Astrocyte (in vitro differentiated cells and primary cell): ENCODE data around the gene FAM163A. TPM values are rescaled to one million over a fixed set of nuclear protein-coding genes. Genes with fewer than 3 reads are reported as not detected.

Experiments
- DNase-seq: peaks from one replicate; pipeline ENCODE4 v3.0.0-alpha.2; 2010; ENCODE audit warnings: low read depth
- FAIRE-seq: peaks from 2 replicates; lab custom pipeline; 2011; peaks lifted over from hg19 to GRCh38; lab: Jason Lieb, UNC
- H2AFZ ChIP-seq: 2 replicates; pipeline ENCODE4 v1.6.0; 2012; ENCODE audit warnings: low read depth, low read length, inconsistent platforms
- H3K27ac ChIP-seq: 2 replicates; pipeline ENCODE4 v1.5.1; 2011; ENCODE audit warnings: low read depth, low read length, inconsistent platforms
- H3K27me3 ChIP-seq: 2 replicates; pipeline ENCODE4 v1.6.0; 2011; ENCODE audit warnings: low read length, inconsistent platforms; ENCODE audit not compliant: insufficient read depth
- H3K36me3 ChIP-seq: 2 replicates; pipeline ENCODE4 v1.5.1; 2011; ENCODE audit warnings: low read length, inconsistent platforms; ENCODE audit not compliant: insufficient read depth
- H3K4me1 ChIP-seq: 2 replicates; pipeline ENCODE4 v1.5.1; 2011; ENCODE audit warnings: low read length, inconsistent platforms; ENCODE audit not compliant: insufficient read depth
- H3K4me2 ChIP-seq: 2 replicates; pipeline ENCODE4 v1.6.0; 2012; ENCODE audit warnings: low read length, inconsistent platforms
- H3K4me3 ChIP-seq: 2 replicates; pipeline ENCODE4 v1.5.1; 2011; ENCODE audit warnings: low read depth, mild to moderate bottlenecking, low read length, inconsistent platforms; ENCODE audit not compliant: insufficient read depth
- H3K79me2 ChIP-seq: 2 replicates; pipeline ENCODE4 v1.6.0; 2012; ENCODE audit warnings: mild to moderate bottlenecking, low read length, inconsistent platforms; ENCODE audit not compliant: insufficient read depth
- H3K9ac ChIP-seq: 2 replicates; pipeline ENCODE4 v1.6.0; 2012; ENCODE audit warnings: mild to moderate bottlenecking, low read length, inconsistent platforms
- H3K9me3 ChIP-seq: 2 replicates; pipeline ENCODE4 v1.5.1; 2012; ENCODE audit warnings: low read depth, mild to moderate bottlenecking, low read length, inconsistent platforms; ENCODE audit not compliant: insufficient read depth
- H4K20me1 ChIP-seq: 2 replicates; pipeline ENCODE4 v1.6.0; 2012; ENCODE audit warnings: low read length, inconsistent platforms; ENCODE audit not compliant: insufficient read depth
- H3K27ac Mint-ChIP-seq: one replicate; pipeline ENCODE4 v1.8.0; 2021; ENCODE audit warnings: mild to moderate bottlenecking, mixed read lengths; ENCODE audit not compliant: unreplicated experiment
- H3K27me3 Mint-ChIP-seq: one replicate; pipeline ENCODE4 v1.8.0; 2021; ENCODE audit warnings: low read depth, mixed read lengths; ENCODE audit not compliant: unreplicated experiment
- H3K36me3 Mint-ChIP-seq: one replicate; pipeline ENCODE4 v1.8.0; 2021; ENCODE audit warnings: low read depth, mixed read lengths; ENCODE audit not compliant: unreplicated experiment
- H3K4me1 Mint-ChIP-seq: one replicate; pipeline ENCODE4 v1.8.0; 2021; ENCODE audit warnings: low read depth, mixed read lengths; ENCODE audit not compliant: unreplicated experiment
- H3K4me3 Mint-ChIP-seq: one replicate; pipeline ENCODE4 v1.8.0; 2021; ENCODE audit warnings: mild to moderate bottlenecking, moderate library complexity, mixed read lengths; ENCODE audit not compliant: unreplicated experiment
- H3K9me3 Mint-ChIP-seq: one replicate; pipeline ENCODE4 v1.8.0; 2021; ENCODE audit warnings: mild to moderate bottlenecking, mixed read lengths; ENCODE audit not compliant: unreplicated experiment
- CTCF ChIP-seq: IDR thresholded peaks from 2 replicates; pipeline ENCODE4 v1.5.1; 2011; ENCODE audit warnings: low read depth, mild to moderate bottlenecking, inconsistent platforms, low read length, moderate library complexity; ENCODE audit not compliant: insufficient read depth
- EZH2 ChIP-seq: IDR thresholded peaks from 2 replicates; pipeline ENCODE4 v1.6.1; 2012; ENCODE audit warnings: mild to moderate bottlenecking, low read length, inconsistent platforms; ENCODE audit not compliant: insufficient read depth
- total RNA-seq: library from RNA; stranded (reverse); gene quantifications from 2 replicates; pipeline ENCODE4 v1.2.1, GENCODE V29; 2021

The FAM163A gene
- total RNA-seq, 1 donor from 2014 or later: not detected

- H3K4me1 Mint-ChIP-seq: peaks cover 9% of the 10 kb centered on the region
- no peaks in the 10 kb centered on the region for H3K36me3 ChIP-seq
- DNase-seq (no peak), FAIRE-seq (no peak)
- H3K36me3 Mint-ChIP-seq: peaks cover 3% of the 10 kb centered on the region
- peak overlapping the region; percentile 41 for H3K27ac Mint-ChIP-seq
- no peak overlapping the region for H3K4me3 Mint-ChIP-seq
- no peak overlapping the region for H3K4me2 ChIP-seq
- H4K20me1 ChIP-seq: no peaks in the 10 kb centered on the region
- no peak overlapping the region for H3K4me3 ChIP-seq
- H3K27ac ChIP-seq: no peak overlapping the region
- H3K4me1 ChIP-seq: peaks cover 15% of the 10 kb centered on the region
- no peak for TF ChIP-seq CTCF
- no peak for TF ChIP-seq EZH2
- H2AFZ ChIP-seq: no peak overlapping the region
- H3K9me3 ChIP-seq: no peaks in the 10 kb centered on the region
- no peaks in the 10 kb centered on the region for H3K79me2 ChIP-seq
- peaks cover 36% of the 10 kb centered on the region for H3K27me3 Mint-ChIP-seq
- no peak overlapping the region for H3K9ac ChIP-seq
- H3K27me3 ChIP-seq: peaks cover 11% of the 10 kb centered on the region
- peaks cover 2% of the 10 kb centered on the region for H3K9me3 Mint-ChIP-seq
Measured at GRCh38 chr1:179818743-179819173, 75.7 kb downstream of the FAM163A start.

DNA sequence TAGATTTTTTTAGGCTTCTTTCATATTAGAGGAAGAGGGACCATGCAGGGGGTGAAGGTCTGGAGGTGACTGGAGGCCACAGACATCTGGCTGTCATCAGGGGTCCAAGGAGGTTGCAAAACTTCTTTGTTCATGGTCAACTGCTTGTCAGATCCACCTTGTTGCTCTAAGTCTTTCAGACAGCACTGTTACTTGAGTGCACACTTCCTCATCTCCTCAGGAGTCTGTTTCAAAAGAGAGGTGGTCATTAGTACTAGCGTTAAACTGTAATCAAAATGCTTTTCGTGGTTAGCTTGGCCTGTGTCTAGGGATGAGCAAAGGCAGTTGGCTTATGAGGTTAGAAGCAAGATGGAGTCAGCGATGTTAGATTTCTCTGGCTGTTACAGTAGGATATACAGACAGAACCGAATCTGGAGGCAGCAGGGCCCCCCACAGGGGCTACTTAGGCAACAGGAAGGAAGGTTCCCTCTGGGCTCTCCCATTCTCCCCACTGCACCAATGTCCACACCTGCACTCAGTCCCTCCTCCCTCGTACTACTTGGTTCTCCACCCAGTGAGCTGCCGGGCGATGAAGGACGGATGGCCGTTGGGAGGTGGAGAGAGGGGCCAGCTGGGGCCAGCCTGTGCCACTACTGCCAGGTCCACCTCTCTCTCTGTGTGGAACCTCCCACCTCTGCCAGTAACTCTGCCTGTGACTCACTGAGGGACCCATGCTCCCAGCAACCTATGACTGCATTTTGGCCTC lies 77.3 kb downstream of the FAM163A start:
- Histone ChIP-seq H3K27ac (no peak overlapping the region), H3K4me3 (no peak overlapping the region), H3K36me3 (no peaks in the 10 kb centered on the region), H3K9me3 (no peaks in the 10 kb centered on the region), H2AFZ (no peak overlapping the region), H4K20me1 (no peaks in the 10 kb centered on the region), H3K79me2 (no peaks in the 10 kb centered on the region), H3K4me2 (no peak overlapping the region), H3K4me1 (peaks cover 10% of the 10 kb centered on the region), H3K9ac (no peak overlapping the region), H3K27me3 (peaks cover 6% of the 10 kb centered on the region)
- Mint-ChIP-seq H3K9me3 (peaks cover 2% of the 10 kb centered on the region), H3K27me3 (peaks cover 26% of the 10 kb centered on the region), H3K4me1 (peaks cover 9% of the 10 kb centered on the region), H3K27ac (peak overlapping the region; percentile 3), H3K36me3 (peaks cover 3% of the 10 kb centered on the region), H3K4me3 (no peak overlapping the region)
- FAIRE-seq: no peak
- TF ChIP-seq EZH2: no peak
- no peak for TF ChIP-seq CTCF
- no peak for DNase-seq

DNA sequence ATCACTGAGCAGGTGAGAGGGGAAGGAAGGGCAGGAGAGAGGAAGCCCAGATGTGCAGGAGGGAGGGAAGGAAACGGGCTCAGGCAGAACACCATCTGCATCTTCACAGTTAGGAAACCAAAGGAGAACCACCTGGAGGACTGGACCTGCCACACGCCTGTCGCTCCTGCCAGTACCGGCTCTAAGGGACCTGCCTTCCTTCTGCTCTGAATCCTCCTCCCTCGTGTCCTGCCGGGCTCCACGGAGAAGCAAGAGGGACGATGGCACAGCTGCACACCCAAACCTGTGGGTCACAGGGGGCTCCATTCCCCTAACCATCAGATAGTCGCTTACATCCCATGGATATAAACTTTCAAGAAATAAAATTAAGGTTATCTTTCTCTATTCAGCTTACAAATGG lies 78.4 kb downstream of the FAM163A start:
- Histone ChIP-seq H3K27me3 (no peaks in the 10 kb centered on the region), H3K36me3 (no peaks in the 10 kb centered on the region), H3K4me3 (no peak overlapping the region), H3K9ac (no peak overlapping the region), H3K27ac (no peak overlapping the region), H3K4me2 (no peak overlapping the region), H4K20me1 (no peaks in the 10 kb centered on the region), H3K4me1 (peaks cover 3% of the 10 kb centered on the region), H3K9me3 (no peaks in the 10 kb centered on the region), H3K79me2 (no peaks in the 10 kb centered on the region), H2AFZ (no peak overlapping the region)
- peaks cover 12% of the 10 kb centered on the region for H3K4me1 Mint-ChIP-seq
- DNase-seq: no peak
- H3K27ac Mint-ChIP-seq: no peak overlapping the region
- no peak overlapping the region for H3K4me3 Mint-ChIP-seq
- H3K27me3 Mint-ChIP-seq: peaks cover 18% of the 10 kb centered on the region
- no peak for FAIRE-seq
- TF ChIP-seq CTCF (no peak), EZH2 (no peak)
- peaks cover 2% of the 10 kb centered on the region for H3K9me3 Mint-ChIP-seq
- peaks cover 3% of the 10 kb centered on the region for H3K36me3 Mint-ChIP-seq
